Transverse colon (tissue), 4 donors: ENCODE results near the gene LDLRAD4. TPM values are rescaled to one million over a fixed set of nuclear protein-coding genes. Genes with fewer than 3 reads are reported as not detected.

Experiments used
- DNase-seq: peaks from one replicate; pipeline ENCODE4 v3.0.0-alpha.2; 2019
- H3K27ac ChIP-seq, 4 donors: fragments of 200-600 bp; sonication (generic); 2 replicates each; pipeline ENCODE4 v1.5.1; 2016 to 2018; ENCODE audit warnings: inconsistent platforms in 4 of 4
- H3K27me3 ChIP-seq: fragments of 200-600 bp; sonication (generic); 2 replicates; pipeline ENCODE4 v1.5.1; 2017; ENCODE audit warnings: inconsistent platforms
- H3K36me3 ChIP-seq, 4 donors: fragments of 200-600 bp; sonication (generic); 2 replicates each; pipeline ENCODE4 v1.5.1; 2017 to 2019; ENCODE audit warnings: inconsistent platforms in 4 of 4
- H3K4me1 ChIP-seq, 4 donors: fragments of 200-600 bp; sonication (generic); 2 replicates each; pipeline ENCODE4 v1.5.1; 2017 to 2020; ENCODE audit warnings: inconsistent platforms in 4 of 4
- H3K4me3 ChIP-seq, 4 donors: fragments of 200-600 bp; sonication (generic); 1 replicate in 1 of 4; 2 replicates in 3 of 4; pipeline versions ENCODE4 v1.5.1 to v1.6.1; 2017 to 2019; ENCODE audit warnings: inconsistent platforms in 4 of 4
- H3K9me3 ChIP-seq, 2 donors: fragments of 200-600 bp; sonication (generic); 2 replicates each; pipeline ENCODE4 v1.5.1; 2017 to 2019; ENCODE audit warnings: inconsistent platforms in 2 of 2
- CTCF ChIP-seq, 5 experiments: fragments of 200-600 bp in 3 of 5; fragments of 450-650 bp in 2 of 5; sonication (generic) in 3 of 5; IDR thresholded peaks; 1 replicate in 2 of 5; 2 replicates in 3 of 5; pipeline ENCODE4 v1.5.1; 2016 to 2017; ENCODE audit warnings: antibody characterized with exemption in 5 of 5, inconsistent platforms in 3 of 5, mild to moderate bottlenecking in 2 of 5, moderate library complexity in 1 of 5
- EP300 ChIP-seq: sonication (generic); formaldehyde crosslinking; IDR thresholded peaks from one replicate; pipeline ENCODE4 v1.6.1; 2017; ENCODE audit warnings: antibody characterized with exemption, low read depth
- POLR2A ChIP-seq: fragments of 450-650 bp; IDR thresholded peaks from one replicate; pipeline ENCODE4 v1.6.1; 2016; ENCODE audit warnings: antibody characterized with exemption, mild to moderate bottlenecking, moderate library complexity
- POLR2AphosphoS5 ChIP-seq, 3 donors: sonication (generic); formaldehyde crosslinking; IDR thresholded peaks; one replicate each; pipeline ENCODE4 v1.6.1; 2016; ENCODE audit warnings: antibody characterized with exemption in 3 of 3
- WGBS, 2 donors: methylation state at CpG; one replicate each; pipeline ENCODE4 v1.1.5; 2018; ENCODE audit warnings: low coverage in 1 of 2; 5-methylcytosine and 5-hydroxymethylcytosine counted together
- in situ Hi-C, 4 donors: fragments of 200-750 bp; cut with MboI; loops; one replicate each; pipeline versions ENCODE4 v1.15.0 to v1.15.1; 2017; ENCODE audit warnings: low sequenced_read_pairs in 3 of 4, low pct_ligation_motif_present in 1 of 4, low pct_unique_long_range_greater_than_20kb in 1 of 4
- intact Hi-C: fragments of 100-400 bp; cut with DNase I; formaldehyde crosslinking; loops from one replicate; pipeline ENCODE4 v1.15.1; 2023; ENCODE audit warnings: low total_unique reads
- total RNA-seq, 4 donors: library from RNA; depleted of rRNA; stranded (reverse); fragments of >200 nt; gene quantifications; one replicate each; pipeline ENCODE4 v1.1.0, GENCODE V29; 2016

Gene LDLRAD4
- total RNA-seq, 4 donors from 2014 or later, result 34.8 to 277 (median 60.6) TPM

DNA sequence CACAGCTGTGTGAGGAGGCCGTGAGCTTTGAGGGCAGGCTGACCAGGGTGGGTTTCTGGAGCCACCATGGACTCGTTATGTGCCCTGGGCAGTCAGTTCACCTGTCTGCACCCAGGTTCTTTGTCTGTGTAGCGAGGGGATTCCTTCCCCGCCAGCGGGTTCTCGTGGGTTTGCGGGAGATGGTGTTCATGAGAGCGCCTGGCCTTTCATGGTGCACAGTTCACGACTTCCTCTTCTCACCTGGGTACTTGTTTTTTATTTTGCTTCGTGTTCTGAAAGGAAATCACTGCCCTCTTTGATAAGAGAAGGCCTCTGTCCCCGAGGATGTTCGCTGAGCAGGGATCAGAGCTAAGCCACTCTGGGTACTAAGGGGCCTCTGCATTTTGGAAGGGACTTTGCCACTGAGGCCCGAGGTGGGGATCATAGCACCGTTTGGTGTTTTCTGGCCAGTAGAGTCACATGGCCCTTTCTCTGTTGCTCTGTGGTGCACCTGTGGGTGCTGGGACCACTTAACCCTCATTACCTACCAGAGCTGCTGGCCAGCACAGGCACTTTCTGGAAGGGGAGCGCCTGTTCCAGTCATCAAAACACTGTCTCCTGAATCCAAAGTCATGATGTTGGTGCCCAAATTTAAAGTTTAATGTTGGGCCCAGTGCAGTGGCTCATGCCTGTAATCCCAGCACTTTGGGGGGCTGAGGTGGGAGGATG lies 78.5 kb downstream of the LDLRAD4 start:
- H3K4me3 ChIP-seq, result no peak overlapping the region
- H3K36me3 ChIP-seq, result no peaks in the 10 kb centered on the region
- WGBS, 2 donors, result 81 to 100% methylated on average over 1 to 15 of the region's 15 CpGs
- no peak overlapping the region for H3K27ac ChIP-seq
- DNase-seq, result no peak
- intact Hi-C loops, result no loop called here
- in situ Hi-C loops, result no loop called here
- H3K9me3 ChIP-seq, result no peaks in the 10 kb centered on the region
- H3K27me3 ChIP-seq, result no peaks in the 10 kb centered on the region
- peaks cover 0 to under 1% (median 0%) of the 10 kb centered on the region in 4 donors for H3K4me1 ChIP-seq
- TF ChIP-seq CTCF (IDR thresholded peaks at IDR 0.05) (no peak), POLR2AphosphoS5 (IDR thresholded peaks at IDR 0.05) (no peak), POLR2A (no peak), EP300 (no peak)

DNA sequence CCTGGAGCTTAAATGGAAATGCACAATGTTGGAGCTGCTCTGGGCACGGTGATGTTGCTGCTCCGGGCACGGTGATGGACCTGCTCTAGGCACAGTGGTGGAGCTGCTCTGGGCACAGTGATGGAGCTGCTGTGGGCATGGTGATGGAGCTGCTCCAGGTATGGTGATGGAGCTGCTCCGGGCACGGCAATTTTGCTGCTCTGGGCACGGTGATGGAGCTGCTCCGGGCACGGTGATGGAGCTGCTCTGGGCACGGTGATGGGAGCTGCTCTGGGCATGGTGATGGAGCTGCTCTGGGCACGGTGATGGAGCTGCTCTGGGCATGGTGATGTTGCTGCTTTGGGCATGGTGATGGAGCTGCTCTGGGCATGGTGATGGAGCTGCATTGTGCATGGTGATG lies 79.7 kb downstream of the LDLRAD4 start:
- Histone ChIP-seq H3K4me3 (no peak overlapping the region), H3K4me1 (peaks cover 0 to 13% (median 6%) of the 10 kb centered on the region in 4 donors), H3K27ac (no peak overlapping the region), H3K9me3 (no peaks in the 10 kb centered on the region), H3K36me3 (no peaks in the 10 kb centered on the region), H3K27me3 (no peaks in the 10 kb centered on the region)
- in situ Hi-C loops, result no loop called here
- intact Hi-C loops, result no loop called here
- DNase-seq, result no peak
- TF ChIP-seq POLR2A, result no peak
- TF ChIP-seq CTCF (IDR thresholded peaks at IDR 0.05), result no peak
- TF ChIP-seq EP300, result no peak
- no peak for TF ChIP-seq POLR2AphosphoS5 (IDR thresholded peaks at IDR 0.05)
- 93% methylated on average over 10 of the region's 10 CpGs; no CpG with 5 or more reads in 1 of the 2 donors for WGBS, 2 donors

- Histone ChIP-seq H3K36me3 (no peaks in the 10 kb centered on the region), H3K27me3 (no peaks in the 10 kb centered on the region), H3K4me3 (no peak overlapping the region), H3K9me3 (no peaks in the 10 kb centered on the region), H3K4me1 (peaks cover 0 to 13% (median 6%) of the 10 kb centered on the region in 4 donors), H3K27ac (no peak overlapping the region)
- no peak for DNase-seq
- WGBS, 2 donors, result 74% methylated on average over 6 of the region's 6 CpGs; no CpG with 5 or more reads in 1 of the 2 donors
- intact Hi-C loops, result no loop called here
- TF ChIP-seq POLR2AphosphoS5 (IDR thresholded peaks at IDR 0.05) (no peak), CTCF (IDR thresholded peaks at IDR 0.05) (no peak), EP300 (no peak), POLR2A (no peak)
- in situ Hi-C loops, result no loop called here
These were observed 81.5 kb downstream of the LDLRAD4 start for GRCh38 chr18:13300029-13300428.

DNA sequence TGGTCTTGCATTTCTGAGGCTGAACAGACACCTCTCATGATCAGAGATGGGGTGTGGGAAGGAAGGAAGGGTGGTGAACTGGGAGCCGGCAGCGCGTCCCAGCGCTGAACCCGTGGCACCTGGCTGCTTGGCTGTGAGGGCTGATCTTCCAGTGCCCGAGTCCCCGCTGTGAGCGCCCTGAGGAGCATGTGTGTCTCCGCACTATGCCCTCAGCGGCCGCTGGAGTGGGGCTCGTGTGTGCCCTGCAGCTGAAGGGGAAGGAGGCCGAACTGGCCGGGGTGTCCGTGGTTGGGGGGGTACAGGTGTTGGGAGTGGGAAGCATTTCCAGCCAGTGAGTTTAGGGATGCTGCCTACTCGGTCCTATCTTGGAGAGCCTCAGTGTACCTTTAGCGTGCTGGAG lies 82.2 kb downstream of the LDLRAD4 start:
- H3K27me3 ChIP-seq, result no peaks in the 10 kb centered on the region
- intact Hi-C loops (no loop called here), in situ Hi-C loops (no loop called here)
- peaks cover 0 to 13% (median 6%) of the 10 kb centered on the region in 4 donors for H3K4me1 ChIP-seq
- H3K4me3 ChIP-seq, result no peak overlapping the region
- no peaks in the 10 kb centered on the region for H3K9me3 ChIP-seq
- 93 to 94% methylated on average over 3 to 17 of the region's 17 CpGs for WGBS, 2 donors
- no peak overlapping the region for H3K27ac ChIP-seq
- DNase-seq, result no peak
- TF ChIP-seq POLR2AphosphoS5 (IDR thresholded peaks at IDR 0.05) (no peak), CTCF (IDR thresholded peaks at IDR 0.05) (no peak), EP300 (no peak), POLR2A (no peak)
- no peaks in the 10 kb centered on the region for H3K36me3 ChIP-seq
